Measurements from ENCODE around the gene ZYX. TPM values are rescaled to one million over a fixed set of nuclear protein-coding genes. Genes with fewer than 3 reads are reported as not detected.

The ZYX gene
- polyA plus RNA-seq, 1 of the 3 experiments (the other 2 are of a cell fraction) = 271 TPM

GRCh38 chr7:143416565-143417149 lies 35.5 kb downstream of the ZYX start:
- TF ChIP-seq MEF2A (IDR thresholded peaks at IDR 0.05; ENCODE audit: borderline replicate concordance, low read depth) = no peak
- TF ChIP-seq RCOR1 (IDR thresholded peaks at IDR 0.05; ENCODE audit: low read length) = 0 out of 2 replicates have a peak, but pooled peaks have one; percentile 21
- peak; percentile 98 for TF ChIP-seq CTCF (IDR thresholded peaks at IDR 0.05)
- peak; percentile 79 for TF ChIP-seq SMC3 (IDR thresholded peaks at IDR 0.05; ENCODE audit: low read depth, low read length)
- no peak for TF ChIP-seq USF1 (IDR thresholded peaks at IDR 0.05; ENCODE audit: borderline replicate concordance, low read depth)
- TF ChIP-seq RAD21 (IDR thresholded peaks at IDR 0.05; ENCODE audit: low read length) = peak; percentile 90
- TF ChIP-seq TAF1 (IDR thresholded peaks at IDR 0.05; ENCODE audit: borderline replicate concordance, low read depth, low read length) = no peak
- TF ChIP-seq MAX (IDR thresholded peaks at IDR 0.05; ENCODE audit: low read depth) = no peak
- no peak for TF ChIP-seq EP300 (IDR thresholded peaks at IDR 0.05; ENCODE audit: borderline replicate concordance in 1 of 2, low read depth in 1 of 2, low read length in 1 of 2)
- Histone ChIP-seq H3F3A (replicated peaks; ENCODE audit: insufficient read depth) (peaks cover 9% of the 10 kb centered on the region), H3K27me3 (ENCODE audit: insufficient read depth) (no peaks in the 10 kb centered on the region), H3K36me3 (replicated peaks in 1 of 2; ENCODE audit: control insufficient read depth in 1 of 2, insufficient read depth in 2 of 2, low read length in 1 of 2) (no peaks in the 10 kb centered on the region), H3K9me2 (no peaks in the 10 kb centered on the region), H2AFZ (ENCODE audit: low read depth) (no peak overlapping the region; the same call in 1 of the 2 replicates), H4K20me1 (ENCODE audit: insufficient read depth) (no peaks in the 10 kb centered on the region), H3K79me2 (ENCODE audit: insufficient read depth) (no peaks in the 10 kb centered on the region), H3K4me3 (ENCODE audit: low read depth in 2 of 2, low read length in 1 of 2) (no peak overlapping the region), H3K9ac (no peak overlapping the region), H3K4me2 (peak overlapping the region; percentile 32; the same call in 1 of the 2 replicates), H3K4me1 (ENCODE audit: control insufficient read depth in 1 of 2, insufficient read depth in 2 of 2, low read depth in 1 of 2, low read length in 1 of 2) (peaks cover 0 to 12% of the 10 kb centered on the region in 2 experiments; a peak in 2 of 4 replicates), H3K27ac (ENCODE audit: low read depth in 2 of 2, low read length in 1 of 2) (peak overlapping the region in 1 of 2 experiments; percentile 76; a peak in 2 of 4 replicates), H3K9me3 (no peaks in the 10 kb centered on the region)
- DNase-seq = peak; percentile 82
- CTCF ChIA-PET = interaction anchor here (0.7 to 5.8 kb wide), 38 partner anchors 8 to 509 kb away, joined by 3 to 125 read pairs (median 4); partner anchors contain the start of genes GSTK1 and ZYX
- POLR2A ChIA-PET = no interaction called here
- 1% methylated on average over 3 of the region's 3 CpGs for WGBS (ENCODE audit: low lambda C conversion rate)

- ChIA-PET CTCF (interaction anchor here (0.9 to 5.8 kb wide), 12 partner anchors 11 to 508 kb away, joined by 3 to 125 read pairs (median 12); partner anchors contain the start of genes GSTK1 and ZYX), POLR2A (no interaction called here)
- no peaks in the 10 kb centered on the region for H4K20me1 ChIP-seq (ENCODE audit: insufficient read depth)
- H3K27me3 ChIP-seq (ENCODE audit: insufficient read depth) = no peaks in the 10 kb centered on the region
- DNase-seq = no peak
- H3K9me3 ChIP-seq = no peaks in the 10 kb centered on the region
- no peaks in the 10 kb centered on the region for H3K9me2 ChIP-seq
- H3F3A ChIP-seq (replicated peaks; ENCODE audit: insufficient read depth) = peaks cover 9% of the 10 kb centered on the region
- H3K36me3 ChIP-seq (replicated peaks in 1 of 2; ENCODE audit: control insufficient read depth in 1 of 2, insufficient read depth in 2 of 2, low read length in 1 of 2) = no peaks in the 10 kb centered on the region
- H3K4me1 ChIP-seq (ENCODE audit: control insufficient read depth in 1 of 2, insufficient read depth in 2 of 2, low read depth in 1 of 2, low read length in 1 of 2) = peaks cover 0 to 12% of the 10 kb centered on the region in 2 experiments; a peak in 2 of 4 replicates
- no peak overlapping the region for H3K9ac ChIP-seq
- no peak overlapping the region for H3K4me3 ChIP-seq (ENCODE audit: low read depth in 2 of 2, low read length in 1 of 2)
- H3K79me2 ChIP-seq (ENCODE audit: insufficient read depth) = no peaks in the 10 kb centered on the region
- H3K4me2 ChIP-seq = no peak overlapping the region
- 48% methylated on average over 1 of the region's 1 CpG for WGBS (ENCODE audit: low lambda C conversion rate)
- no peak overlapping the region for H2AFZ ChIP-seq (ENCODE audit: low read depth)
- H3K27ac ChIP-seq (ENCODE audit: low read depth in 2 of 2, low read length in 1 of 2) = no peak overlapping the region
- no peak for TF ChIP-seq NRF1 (IDR thresholded peaks at IDR 0.05; ENCODE audit: low read depth, low read length)
- TF ChIP-seq MEF2A (IDR thresholded peaks at IDR 0.05; ENCODE audit: borderline replicate concordance, low read depth) = no peak
- TF ChIP-seq RFX5 (IDR thresholded peaks at IDR 0.05; ENCODE audit: low read length) = no peak
- no peak for TF ChIP-seq NFIC (IDR thresholded peaks at IDR 0.05; ENCODE audit: borderline replicate concordance)
- TF ChIP-seq GABPA (IDR thresholded peaks at IDR 0.05; ENCODE audit: low read depth) = no peak
- TF ChIP-seq EZH2phosphoT487 (IDR thresholded peaks at IDR 0.05; ENCODE audit: borderline replicate concordance, low read depth) = no peak
- TF ChIP-seq TCF12 (IDR thresholded peaks at IDR 0.05) = no peak
- TF ChIP-seq TAF1 (IDR thresholded peaks at IDR 0.05; ENCODE audit: borderline replicate concordance, low read depth, low read length) = no peak
- no peak for TF ChIP-seq IRF3 (IDR thresholded peaks at IDR 0.05; ENCODE audit: low read depth, low read length)
- TF ChIP-seq CHD2 (IDR thresholded peaks at IDR 0.05; ENCODE audit: low read length, partially characterized antibody) = no peak
- TF ChIP-seq GATA2 (CRISPR knock-in tag; IDR thresholded peaks at IDR 0.05) = no peak
- TF ChIP-seq CTCF (IDR thresholded peaks at IDR 0.05) = no peak
- TF ChIP-seq RAD21 (IDR thresholded peaks at IDR 0.05; ENCODE audit: low read length) = no peak
- no peak for TF ChIP-seq TEAD4 (IDR thresholded peaks at IDR 0.05; ENCODE audit: borderline replicate concordance, insufficient read depth)
- no peak for TF ChIP-seq FOXM1 (IDR thresholded peaks at IDR 0.05; ENCODE audit: low read depth)
These were observed 36.7 kb downstream of the ZYX start for GRCh38 chr7:143417734-143418383.
